ENCODE results near the gene RFTN2.

GRCh38 chr2:197713271-197713670 lies 37.9 kb upstream of the RFTN2 start:
- TF ChIP-seq POLR2A (IDR thresholded peaks at IDR 0.05; ENCODE audit: low read depth, low read length) (no peak), POLR2AphosphoS5 (IDR thresholded peaks at IDR 0.05; ENCODE audit: insufficient read depth, low read depth, low read length) (no peak), CTCF (IDR thresholded peaks at IDR 0.05; ENCODE audit: extremely low read depth in 1 of 2, insufficient read depth in 1 of 2, low read depth in 1 of 2, low read length in 2 of 2) (no peak), JUN (IDR thresholded peaks at IDR 0.05; ENCODE audit: borderline replicate concordance, insufficient read depth, insufficient read length, low read depth) (no peak), EZH2 (IDR thresholded peaks at IDR 0.05; ENCODE audit: borderline replicate concordance, low read depth, low read length, severe bottlenecking) (no peak), FOS (IDR thresholded peaks at IDR 0.05; ENCODE audit: borderline replicate concordance, insufficient read depth, low read length) (no peak), MYC (IDR thresholded peaks at IDR 0.05; ENCODE audit: low read depth, low read length) (no peak)
- TF ChIP-seq, protein P1, sequence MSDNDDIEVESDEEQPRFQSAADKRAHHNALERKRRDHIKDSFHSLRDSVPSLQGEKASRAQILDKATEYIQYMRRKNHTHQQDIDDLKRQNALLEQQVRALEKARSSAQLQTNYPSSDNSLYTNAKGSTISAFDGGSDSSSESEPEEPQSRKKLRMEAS (IDR thresholded peaks at IDR 0.05; ENCODE audit: insufficient read depth, insufficient read length), result no peak

Data from endothelial cell of umbilical vein (primary cell).